HEK293T (cell line): Measurements from ENCODE around the gene TERB1.
A peak's percentile ranks its signal among the peaks of the same experiment; 100 is the strongest.

Experiments
- CTCF ChIA-PET: fragments of 350-600 bp; formaldehyde crosslinking; extraction: SDS; loops from one replicate; lab custom pipeline; 2021; ENCODE audit warnings: antibody characterized with exemption, inconsistent platforms; lab: Yijun Ruan, JAX
- POLR2A ChIA-PET: fragments of 350-600 bp; formaldehyde crosslinking; extraction: SDS; loops from one replicate; lab custom pipeline; 2020; ENCODE audit warnings: antibody characterized with exemption, inconsistent platforms; lab: Yijun Ruan, JAX
- DNase-seq: peaks from one replicate; pipeline ENCODE4 v3.0.0; 2012; ENCODE audit warnings: mixed read lengths; ENCODE audit errors: extremely low spot score
- ARNT ChIP-seq: fragments of 450-650 bp; IDR thresholded peaks from 2 replicates; pipeline ENCODE4 v1.6.1; 2017; ENCODE audit warnings: mild to moderate bottlenecking
- BHLHE40 ChIP-seq: fragments of 450-650 bp; IDR thresholded peaks from 2 replicates; pipeline ENCODE4 v1.6.1; 2016; ENCODE audit warnings: mild to moderate bottlenecking, moderate library complexity, borderline replicate concordance
- CTBP1 ChIP-seq: fragments of 450-650 bp; IDR thresholded peaks from 2 replicates; pipeline ENCODE4 v1.6.1; 2016; ENCODE audit warnings: borderline replicate concordance
- ELF4 ChIP-seq: fragments of 450-650 bp; IDR thresholded peaks from 2 replicates; pipeline ENCODE4 v1.6.1; 2017; ENCODE audit warnings: antibody characterized with exemption
- FOXA1 ChIP-seq: fragments of 450-650 bp; IDR thresholded peaks from 2 replicates; pipeline ENCODE4 v1.6.1; 2016; ENCODE audit warnings: mild to moderate bottlenecking
- FOXK2 ChIP-seq: fragments of 450-650 bp; IDR thresholded peaks from 2 replicates; pipeline ENCODE4 v1.6.1; 2016; ENCODE audit warnings: mild to moderate bottlenecking
- FOXM1 ChIP-seq: fragments of 450-650 bp; IDR thresholded peaks from 2 replicates; pipeline ENCODE4 v1.6.1; 2017; ENCODE audit warnings: mild to moderate bottlenecking, borderline replicate concordance
- HDGF ChIP-seq: fragments of 450-650 bp; IDR thresholded peaks from 2 replicates; pipeline ENCODE4 v1.6.1; 2017; ENCODE audit warnings: antibody characterized with exemption, borderline replicate concordance
- L3MBTL2 ChIP-seq: fragments of 450-650 bp; conservative IDR thresholded peaks from 2 replicates; pipeline ENCODE4 v1.6.1; 2016; ENCODE audit warnings: mild to moderate bottlenecking
- LEF1 ChIP-seq: fragments of 450-650 bp; IDR thresholded peaks from 2 replicates; pipeline ENCODE4 v1.6.1; 2017; ENCODE audit warnings: mild to moderate bottlenecking, borderline replicate concordance
- NFRKB ChIP-seq: fragments of 450-650 bp; IDR thresholded peaks from 2 replicates; pipeline ENCODE4 v1.6.1; 2016; ENCODE audit warnings: mild to moderate bottlenecking, moderate library complexity
- SP1 ChIP-seq: fragments of 450-650 bp; IDR thresholded peaks from 2 replicates; pipeline ENCODE4 v1.6.1; 2017
- SUZ12 ChIP-seq: fragments of 450-650 bp; IDR thresholded peaks from 2 replicates; pipeline ENCODE4 v1.6.1; 2016; ENCODE audit warnings: mild to moderate bottlenecking
- TARDBP ChIP-seq: fragments of 450-650 bp; IDR thresholded peaks from 2 replicates; pipeline ENCODE4 v1.6.1; 2016
- ZNF384 ChIP-seq: fragments of 450-650 bp; IDR thresholded peaks from 2 replicates; pipeline ENCODE4 v1.6.1; 2016
- TF ChIP-seq, protein P1 (sequence below): fragments of 450-650 bp; IDR thresholded peaks from 2 replicates; pipeline ENCODE4 v1.6.1; 2016

TERB1 gene

DNA sequence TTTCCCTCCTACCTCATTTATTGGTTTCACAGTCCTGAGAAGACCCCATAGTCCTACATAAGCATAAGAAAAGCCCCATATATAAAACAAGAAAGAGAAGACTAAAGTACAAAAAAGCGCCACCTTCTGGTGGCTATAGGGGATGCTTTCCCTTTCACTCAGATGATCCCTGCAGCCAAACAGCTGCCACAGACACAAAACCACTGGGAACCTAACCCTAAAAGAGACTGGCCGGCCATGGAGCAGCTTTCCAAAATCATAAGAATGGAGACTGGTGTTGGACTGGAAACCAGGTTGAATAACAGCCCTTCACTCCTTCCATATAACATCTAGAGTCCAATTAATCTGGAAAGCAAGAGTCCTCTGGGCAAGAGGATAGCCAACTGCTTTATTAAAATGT lies 61.4 kb downstream of the TERB1 start:
- ChIA-PET POLR2A (interaction anchor here (3.4 kb wide), 1 partner anchor 11 kb away, joined by 14 read pairs; the partner anchor contains the start of gene DYNC1LI2), CTCF (interaction anchor here (0.6 to 3.1 kb wide), 7 partner anchors 10 to 160 kb away, joined by 3 to 11 read pairs (median 3); partner anchors contain the start of gene DYNC1LI2)
- TF ChIP-seq ZNF384 (no peak), HDGF (no peak), SP1 (no peak)
- peak; percentile 66 for DNase-seq

DNA sequence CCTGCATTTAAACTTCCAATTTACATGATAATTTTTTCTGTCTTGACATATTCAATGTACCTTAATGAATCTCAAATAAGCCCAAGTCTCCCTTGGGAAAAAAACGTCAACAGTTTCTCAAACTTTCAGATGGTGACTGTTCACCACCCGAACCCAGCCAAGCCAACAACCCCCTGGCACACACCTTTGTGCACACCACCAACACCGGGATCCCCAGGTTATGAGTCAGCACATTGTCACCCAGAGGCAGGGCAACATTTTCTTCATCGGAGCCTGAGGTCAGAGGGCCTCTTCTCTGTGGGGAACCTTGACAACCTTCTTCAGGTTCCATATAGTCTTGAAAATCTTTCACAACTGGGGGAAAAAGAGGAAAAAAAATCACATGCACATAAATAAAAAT lies 65.5 kb downstream of the TERB1 start:
- ChIA-PET CTCF (interaction anchor here (2.7 kb wide), 1 partner anchor 8 kb away, joined by 16 read pairs; no protein-coding TSS in a partner anchor), POLR2A (no interaction called here)
- no peak for TF ChIP-seq ARNT
- TF ChIP-seq FOXM1 = no peak
- no peak for TF ChIP-seq NFRKB
- no peak for TF ChIP-seq TARDBP
- no peak for TF ChIP-seq LEF1
- no peak for TF ChIP-seq L3MBTL2
- no peak for TF ChIP-seq HDGF
- no peak for TF ChIP-seq FOXA1
- no peak for TF ChIP-seq CTBP1
- DNase-seq = no peak

DNA sequence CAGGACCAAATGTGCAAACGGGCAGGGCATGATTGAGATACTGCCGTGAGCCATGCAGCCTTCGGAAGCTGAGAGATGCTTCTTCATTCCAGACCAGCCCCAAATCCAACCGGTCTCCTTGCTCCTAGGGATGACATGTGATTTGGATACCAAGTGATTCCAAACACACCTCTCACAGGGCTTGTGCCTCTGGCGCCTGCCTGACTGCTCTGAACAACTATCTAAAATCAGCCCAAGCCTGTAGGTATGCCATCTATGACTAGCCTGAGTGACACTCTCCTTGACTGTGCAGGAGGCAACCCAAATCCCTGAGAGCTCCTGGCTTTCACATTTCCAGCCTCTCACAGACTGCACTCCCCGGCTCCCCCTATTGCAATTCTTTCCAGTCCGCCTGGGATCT lies 70.3 kb downstream of the TERB1 start:
- TF ChIP-seq FOXK2 (no peak), NFRKB (no peak), SP1 (no peak), ZNF384 (no peak), SUZ12 (no peak), FOXM1 (no peak), L3MBTL2 (no peak), HDGF (no peak), BHLHE40 (no peak), LEF1 (no peak), FOXA1 (no peak), TARDBP (no peak), ELF4 (no peak), CTBP1 (no peak)
- TF ChIP-seq, protein P1, sequence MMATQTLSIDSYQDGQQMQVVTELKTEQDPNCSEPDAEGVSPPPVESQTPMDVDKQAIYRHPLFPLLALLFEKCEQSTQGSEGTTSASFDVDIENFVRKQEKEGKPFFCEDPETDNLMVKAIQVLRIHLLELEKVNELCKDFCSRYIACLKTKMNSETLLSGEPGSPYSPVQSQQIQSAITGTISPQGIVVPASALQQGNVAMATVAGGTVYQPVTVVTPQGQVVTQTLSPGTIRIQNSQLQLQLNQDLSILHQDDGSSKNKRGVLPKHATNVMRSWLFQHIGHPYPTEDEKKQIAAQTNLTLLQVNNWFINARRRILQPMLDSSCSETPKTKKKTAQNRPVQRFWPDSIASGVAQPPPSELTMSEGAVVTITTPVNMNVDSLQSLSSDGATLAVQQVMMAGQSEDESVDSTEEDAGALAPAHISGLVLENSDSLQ = no peak
- ChIA-PET POLR2A (no interaction called here), CTCF (interaction anchor here (0.5 to 1.9 kb wide), 3 partner anchors 9 to 26 kb away, joined by 3 to 6 read pairs (median 4); partner anchors contain the start of gene DYNC1LI2)
- no peak for DNase-seq

DNA sequence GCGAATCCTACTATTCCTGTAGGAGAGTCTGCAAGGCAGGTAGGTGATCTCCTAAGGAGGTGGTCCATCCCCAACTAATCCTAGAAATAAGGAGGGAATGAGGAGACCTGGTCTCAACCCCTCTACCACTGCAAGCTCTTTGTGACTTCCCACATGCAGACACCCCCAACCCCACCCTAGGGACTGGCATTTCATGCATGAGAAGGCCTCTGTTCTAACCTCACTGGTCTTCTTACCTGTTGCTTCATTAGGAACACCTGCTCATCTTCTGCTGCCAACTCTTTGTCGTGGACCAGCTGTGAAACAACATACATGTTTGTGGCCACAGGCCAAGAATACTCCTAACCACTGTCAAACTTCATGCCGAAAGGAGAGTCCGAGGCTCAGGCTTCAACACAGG lies 72.6 kb downstream of the TERB1 start:
- DNase-seq = no peak
- CTCF ChIA-PET = interaction anchor here (1.2 to 2.1 kb wide), 3 partner anchors 9 to 145 kb away, joined by 4 to 16 read pairs (median 5); no protein-coding TSS in a partner anchor
- TF ChIP-seq ZNF384 = no peak
- no peak for TF ChIP-seq ELF4
- no peak for TF ChIP-seq LEF1
- TF ChIP-seq SP1 = no peak
- TF ChIP-seq FOXA1 = no peak
- TF ChIP-seq, protein P1 = no peak
- no peak for TF ChIP-seq HDGF
- TF ChIP-seq NFRKB = no peak
- TF ChIP-seq TARDBP = no peak
- no peak for TF ChIP-seq FOXK2
- no peak for TF ChIP-seq L3MBTL2
- TF ChIP-seq BHLHE40 = no peak
- TF ChIP-seq ARNT = no peak
- no peak for TF ChIP-seq CTBP1
- no peak for TF ChIP-seq SUZ12
- TF ChIP-seq FOXM1 = no peak
- POLR2A ChIA-PET = no interaction called here

GRCh38 chr16:66728117-66728787 lies 73.1 kb downstream of the TERB1 start:
- ChIA-PET POLR2A (no interaction called here), CTCF (interaction anchor here (0.6 to 2.1 kb wide), 4 partner anchors 9 to 145 kb away, joined by 4 to 16 read pairs (median 4); no protein-coding TSS in a partner anchor)
- peak; percentile 70 for DNase-seq
- TF ChIP-seq L3MBTL2 = no peak
- no peak for TF ChIP-seq HDGF
- TF ChIP-seq LEF1 = no peak
- no peak for TF ChIP-seq ELF4
- TF ChIP-seq FOXM1 = no peak
- TF ChIP-seq ZNF384 = no peak
- TF ChIP-seq TARDBP = no peak
- TF ChIP-seq ARNT = no peak
- TF ChIP-seq, protein P1 = no peak
- TF ChIP-seq FOXA1 = no peak
- no peak for TF ChIP-seq SP1

DNA sequence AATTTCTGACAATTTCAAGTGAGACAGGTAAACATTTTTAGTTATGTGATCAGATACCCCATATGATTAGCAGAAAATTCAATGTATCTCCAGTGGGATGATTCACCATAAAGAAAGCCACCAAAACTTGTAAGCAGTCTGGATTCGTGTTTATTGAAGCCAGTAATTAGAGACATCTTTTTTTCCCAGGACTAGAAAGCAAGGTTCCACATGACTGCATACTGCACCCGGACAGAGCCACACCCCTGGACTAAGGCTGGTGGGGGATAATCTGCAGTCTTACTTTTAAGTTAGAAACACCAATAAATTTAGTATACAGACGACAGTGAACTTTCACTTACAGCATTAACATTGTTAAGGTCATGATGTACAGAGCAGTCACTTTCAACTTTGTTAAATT lies 80.6 kb downstream of the TERB1 start:
- ChIA-PET CTCF (no interaction called here), POLR2A (no interaction called here)
- DNase-seq = no peak
- no peak for TF ChIP-seq FOXK2
- no peak for TF ChIP-seq L3MBTL2
- TF ChIP-seq HDGF = no peak
- no peak for TF ChIP-seq NFRKB
- no peak for TF ChIP-seq FOXM1
- no peak for TF ChIP-seq CTBP1
- TF ChIP-seq ARNT = no peak
- TF ChIP-seq, protein P1 = no peak
- TF ChIP-seq SP1 = no peak
- TF ChIP-seq FOXA1 = no peak
- no peak for TF ChIP-seq TARDBP
- TF ChIP-seq LEF1 = no peak
- no peak for TF ChIP-seq ZNF384
- TF ChIP-seq BHLHE40 = no peak
- TF ChIP-seq SUZ12 = no peak
- TF ChIP-seq ELF4 = no peak
